ENCODE measurements around the gene TBC1D1.

Gene TBC1D1

DNA sequence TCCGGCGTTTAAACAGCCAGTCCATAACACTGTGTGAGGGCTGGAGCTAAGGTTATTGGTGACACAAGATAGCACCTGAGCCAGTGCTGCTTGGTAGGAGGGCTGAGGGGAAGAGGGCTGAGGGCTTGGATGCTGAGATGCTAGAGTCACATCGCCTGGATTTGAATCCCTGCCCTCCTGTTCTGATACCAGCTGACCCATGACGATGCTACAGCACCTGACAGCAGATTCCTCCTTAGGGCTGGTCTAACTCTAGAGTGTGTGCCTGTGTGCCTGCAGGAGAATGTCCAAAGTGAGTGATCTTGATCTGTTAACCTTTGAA, 171.9 kb downstream of the TBC1D1 start:
- TF ChIP-seq MYNN (tag by site-specific recombination; IDR thresholded peaks at IDR 0.05; ENCODE audit: borderline replicate concordance) (no peak), ZNF2 (tag by site-specific recombination; IDR thresholded peaks at IDR 0.05) (no peak), KLF16 (tag by site-specific recombination; IDR thresholded peaks at IDR 0.05) (no peak), KLF10 (tag by site-specific recombination; IDR thresholded peaks at IDR 0.05) (no peak), ZNF202 (tag by site-specific recombination; IDR thresholded peaks at IDR 0.05; ENCODE audit: borderline replicate concordance) (no peak), ZNF629 (tag by site-specific recombination; IDR thresholded peaks at IDR 0.05) (no peak), ZNF19 (tag by site-specific recombination; IDR thresholded peaks at IDR 0.05; ENCODE audit: low read depth) (no peak), ZNF121 (tag by site-specific recombination; IDR thresholded peaks at IDR 0.05) (no peak), ZNF521 (tag by site-specific recombination; IDR thresholded peaks at IDR 0.05) (no peak), ZNF324 (tag by site-specific recombination; IDR thresholded peaks at IDR 0.05) (no peak), KLF7 (tag by site-specific recombination; IDR thresholded peaks at IDR 0.05; ENCODE audit: borderline replicate concordance) (no peak), ZNF837 (tag by site-specific recombination; IDR thresholded peaks at IDR 0.05) (no peak), ZNF664 (tag by site-specific recombination; IDR thresholded peaks at IDR 0.05) (no peak)
- TF ChIP-seq, protein P1, sequence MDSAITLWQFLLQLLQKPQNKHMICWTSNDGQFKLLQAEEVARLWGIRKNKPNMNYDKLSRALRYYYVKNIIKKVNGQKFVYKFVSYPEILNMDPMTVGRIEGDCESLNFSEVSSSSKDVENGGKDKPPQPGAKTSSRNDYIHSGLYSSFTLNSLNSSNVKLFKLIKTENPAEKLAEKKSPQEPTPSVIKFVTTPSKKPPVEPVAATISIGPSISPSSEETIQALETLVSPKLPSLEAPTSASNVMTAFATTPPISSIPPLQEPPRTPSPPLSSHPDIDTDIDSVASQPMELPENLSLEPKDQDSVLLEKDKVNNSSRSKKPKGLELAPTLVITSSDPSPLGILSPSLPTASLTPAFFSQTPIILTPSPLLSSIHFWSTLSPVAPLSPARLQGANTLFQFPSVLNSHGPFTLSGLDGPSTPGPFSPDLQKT (IDR thresholded peaks at IDR 0.05; ENCODE audit: borderline replicate concordance, low read depth, low read length), result no peak
- TF ChIP-seq, protein P2, sequence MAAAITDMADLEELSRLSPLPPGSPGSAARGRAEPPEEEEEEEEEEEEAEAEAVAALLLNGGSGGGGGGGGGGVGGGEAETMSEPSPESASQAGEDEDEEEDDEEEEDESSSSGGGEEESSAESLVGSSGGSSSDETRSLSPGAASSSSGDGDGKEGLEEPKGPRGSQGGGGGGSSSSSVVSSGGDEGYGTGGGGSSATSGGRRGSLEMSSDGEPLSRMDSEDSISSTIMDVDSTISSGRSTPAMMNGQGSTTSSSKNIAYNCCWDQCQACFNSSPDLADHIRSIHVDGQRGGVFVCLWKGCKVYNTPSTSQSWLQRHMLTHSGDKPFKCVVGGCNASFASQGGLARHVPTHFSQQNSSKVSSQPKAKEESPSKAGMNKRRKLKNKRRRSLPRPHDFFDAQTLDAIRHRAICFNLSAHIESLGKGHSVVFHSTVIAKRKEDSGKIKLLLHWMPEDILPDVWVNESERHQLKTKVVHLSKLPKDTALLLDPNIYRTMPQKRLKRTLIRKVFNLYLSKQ (tag by site-specific recombination; IDR thresholded peaks at IDR 0.05; ENCODE audit: borderline replicate concordance), result no peak
- no peaks in the 10 kb centered on the region for H3K4me1 ChIP-seq (ENCODE audit: control insufficient read depth, insufficient read depth, low read length)
- H3K9me3 ChIP-seq (ENCODE audit: control insufficient read depth, insufficient read depth, low read depth, low read length), result no peaks in the 10 kb centered on the region
- peaks cover 0 to 7% of the 10 kb centered on the region in 2 experiments; a peak in 1 of 3 replicates for H3K36me3 ChIP-seq (ENCODE audit: control insufficient read depth in 2 of 2, insufficient read depth in 1 of 2, low read length in 2 of 2)
- no peak overlapping the region for H3K4me3 ChIP-seq (ENCODE audit: low read depth, low read length)
- no peak overlapping the region for H3K27ac ChIP-seq (ENCODE audit: extremely low read depth, low read depth, low read length)
- CTCF ChIA-PET, result interaction anchor here (0.6 to 2.2 kb wide), 17 partner anchors 11 to 799 kb away, joined by 3 to 10 read pairs (median 4); partner anchors contain the start of gene TLR6
- POLR2A ChIA-PET, result no interaction called here

GRCh38 chr4:38065176-38065575, 174.3 kb downstream of the TBC1D1 start:
- ChIA-PET CTCF (interaction anchor here (1.1 to 1.2 kb wide), 3 partner anchors 9 to 115 kb away, joined by 3 to 4 read pairs (median 3); no protein-coding TSS in a partner anchor), POLR2A (no interaction called here)
- no peaks in the 10 kb centered on the region for H3K4me1 ChIP-seq (ENCODE audit: control insufficient read depth, insufficient read depth, low read length)
- no peak overlapping the region for H3K4me3 ChIP-seq (ENCODE audit: low read depth, low read length)
- no peak overlapping the region for H3K27ac ChIP-seq (ENCODE audit: extremely low read depth, low read depth, low read length)
- no peaks in the 10 kb centered on the region for H3K9me3 ChIP-seq (ENCODE audit: control insufficient read depth, insufficient read depth, low read depth, low read length)
- H3K36me3 ChIP-seq (ENCODE audit: control insufficient read depth in 2 of 2, insufficient read depth in 1 of 2, low read length in 2 of 2), result peaks cover 0 to 8% of the 10 kb centered on the region in 2 experiments; a peak in 1 of 3 replicates
- no peak for TF ChIP-seq ZNF114 (tag by site-specific recombination; IDR thresholded peaks at IDR 0.05)
- TF ChIP-seq SP7 (tag by site-specific recombination; IDR thresholded peaks at IDR 0.05), result no peak
- TF ChIP-seq ZNF792 (tag by site-specific recombination; IDR thresholded peaks at IDR 0.05), result no peak
- no peak for TF ChIP-seq ZNF558 (tag by site-specific recombination; IDR thresholded peaks at IDR 0.05)
- no peak for TF ChIP-seq ZNF660 (tag by site-specific recombination; IDR thresholded peaks at IDR 0.05)
- TF ChIP-seq, protein P3, sequence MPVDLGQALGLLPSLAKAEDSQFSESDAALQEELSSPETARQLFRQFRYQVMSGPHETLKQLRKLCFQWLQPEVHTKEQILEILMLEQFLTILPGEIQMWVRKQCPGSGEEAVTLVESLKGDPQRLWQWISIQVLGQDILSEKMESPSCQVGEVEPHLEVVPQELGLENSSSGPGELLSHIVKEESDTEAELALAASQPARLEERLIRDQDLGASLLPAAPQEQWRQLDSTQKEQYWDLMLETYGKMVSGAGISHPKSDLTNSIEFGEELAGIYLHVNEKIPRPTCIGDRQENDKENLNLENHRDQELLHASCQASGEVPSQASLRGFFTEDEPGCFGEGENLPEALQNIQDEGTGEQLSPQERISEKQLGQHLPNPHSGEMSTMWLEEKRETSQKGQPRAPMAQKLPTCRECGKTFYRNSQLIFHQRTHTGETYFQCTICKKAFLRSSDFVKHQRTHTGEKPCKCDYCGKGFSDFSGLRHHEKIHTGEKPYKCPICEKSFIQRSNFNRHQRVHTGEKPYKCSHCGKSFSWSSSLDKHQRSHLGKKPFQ (tag by site-specific recombination; IDR thresholded peaks at IDR 0.05), result no peak
- TF ChIP-seq ZNF280C (tag by site-specific recombination; IDR thresholded peaks at IDR 0.05), result no peak
- no peak for TF ChIP-seq ZSCAN4 (tag by site-specific recombination; IDR thresholded peaks at IDR 0.05)
- no peak for TF ChIP-seq YY1 (tag by site-specific recombination; IDR thresholded peaks at IDR 0.05)
- no peak for TF ChIP-seq ZEB2 (tag by site-specific recombination; IDR thresholded peaks at IDR 0.05)
- TF ChIP-seq ZBTB44 (tag by site-specific recombination; IDR thresholded peaks at IDR 0.05), result no peak
